AG04450 (cell line): ENCODE measurements around the gene NUCB1. TPM values are rescaled to one million over a fixed set of nuclear protein-coding genes. Genes with fewer than 3 reads are reported as not detected.

ENCODE experiments used
- CTCF ChIA-PET: fragments of 300-600, 350-600 bp; formaldehyde crosslinking; extraction: SDS; loops from one replicate; lab custom pipeline; 2022; ENCODE audit warnings: antibody characterized with exemption, inconsistent platforms; lab: Charles Lee
- POLR2A ChIA-PET: fragments of 350-600 bp; formaldehyde crosslinking; extraction: SDS; loops from one replicate; lab custom pipeline; 2021; ENCODE audit warnings: antibody characterized with exemption, inconsistent platforms; lab: Yijun Ruan, JAX
- DNase-seq: peaks from one replicate; pipeline ENCODE4 v3.0.0-alpha.2; 2011; ENCODE audit warnings: low read depth, low spot score
- H3K27ac ChIP-seq: one replicate; pipeline ENCODE4 v1.5.1; 2012; ENCODE audit warnings: low read depth, low read length, control low read depth
- H3K27me3 ChIP-seq: one replicate; pipeline ENCODE4 v1.6.0; 2012; ENCODE audit warnings: low read length; ENCODE audit not compliant: control insufficient read depth, insufficient read depth
- H3K4me3 ChIP-seq: 2 replicates; pipeline ENCODE4 v1.5.1; 2011; ENCODE audit warnings: mild to moderate bottlenecking, low read depth, low read length, control low read depth
- H3K9me3 ChIP-seq: 2 replicates; pipeline ENCODE4 v1.5.1; 2012; ENCODE audit warnings: low read length; ENCODE audit not compliant: control insufficient read depth, insufficient read depth
- polyA plus RNA-seq: library from polyadenylated mRNA; depleted of rRNA; stranded (reverse); fragments of >200 nt; gene quantifications from 2 replicates; pipeline ENCODE4 v1.2.3, GENCODE V29; 2011
- TF ChIP-seq, protein P1 (sequence below): IDR thresholded peaks from 2 replicates; pipeline ENCODE4 v1.5.1; 2011; ENCODE audit warnings: low read depth, low read length, control low read depth, inconsistent platforms

Gene NUCB1
- polyA plus RNA-seq, 1 experiment: 123 TPM

- no peaks in the 10 kb centered on the region; the same call in 1 of the 2 replicates for H3K9me3 ChIP-seq
- ChIA-PET CTCF (interaction anchor here (1.2 kb wide), 1 partner anchor 15 kb away, joined by 5 read pairs; no protein-coding TSS in a partner anchor), POLR2A (no interaction called here)
- TF ChIP-seq, protein P1, sequence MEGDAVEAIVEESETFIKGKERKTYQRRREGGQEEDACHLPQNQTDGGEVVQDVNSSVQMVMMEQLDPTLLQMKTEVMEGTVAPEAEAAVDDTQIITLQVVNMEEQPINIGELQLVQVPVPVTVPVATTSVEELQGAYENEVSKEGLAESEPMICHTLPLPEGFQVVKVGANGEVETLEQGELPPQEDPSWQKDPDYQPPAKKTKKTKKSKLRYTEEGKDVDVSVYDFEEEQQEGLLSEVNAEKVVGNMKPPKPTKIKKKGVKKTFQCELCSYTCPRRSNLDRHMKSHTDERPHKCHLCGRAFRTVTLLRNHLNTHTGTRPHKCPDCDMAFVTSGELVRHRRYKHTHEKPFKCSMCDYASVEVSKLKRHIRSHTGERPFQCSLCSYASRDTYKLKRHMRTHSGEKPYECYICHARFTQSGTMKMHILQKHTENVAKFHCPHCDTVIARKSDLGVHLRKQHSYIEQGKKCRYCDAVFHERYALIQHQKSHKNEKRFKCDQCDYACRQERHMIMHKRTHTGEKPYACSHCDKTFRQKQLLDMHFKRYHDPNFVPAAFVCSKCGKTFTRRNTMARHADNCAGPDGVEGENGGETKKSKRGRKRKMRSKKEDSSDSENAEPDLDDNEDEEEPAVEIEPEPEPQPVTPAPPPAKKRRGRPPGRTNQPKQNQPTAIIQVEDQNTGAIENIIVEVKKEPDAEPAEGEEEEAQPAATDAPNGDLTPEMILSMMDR: no peak
- H3K4me3 ChIP-seq: no peak overlapping the region
- DNase-seq: no peak
- no peak overlapping the region for H3K27ac ChIP-seq
- no peaks in the 10 kb centered on the region for H3K27me3 ChIP-seq
These were observed 43.2 kb upstream of the NUCB1 start for GRCh38 chr19:48856921-48857320.

DNA sequence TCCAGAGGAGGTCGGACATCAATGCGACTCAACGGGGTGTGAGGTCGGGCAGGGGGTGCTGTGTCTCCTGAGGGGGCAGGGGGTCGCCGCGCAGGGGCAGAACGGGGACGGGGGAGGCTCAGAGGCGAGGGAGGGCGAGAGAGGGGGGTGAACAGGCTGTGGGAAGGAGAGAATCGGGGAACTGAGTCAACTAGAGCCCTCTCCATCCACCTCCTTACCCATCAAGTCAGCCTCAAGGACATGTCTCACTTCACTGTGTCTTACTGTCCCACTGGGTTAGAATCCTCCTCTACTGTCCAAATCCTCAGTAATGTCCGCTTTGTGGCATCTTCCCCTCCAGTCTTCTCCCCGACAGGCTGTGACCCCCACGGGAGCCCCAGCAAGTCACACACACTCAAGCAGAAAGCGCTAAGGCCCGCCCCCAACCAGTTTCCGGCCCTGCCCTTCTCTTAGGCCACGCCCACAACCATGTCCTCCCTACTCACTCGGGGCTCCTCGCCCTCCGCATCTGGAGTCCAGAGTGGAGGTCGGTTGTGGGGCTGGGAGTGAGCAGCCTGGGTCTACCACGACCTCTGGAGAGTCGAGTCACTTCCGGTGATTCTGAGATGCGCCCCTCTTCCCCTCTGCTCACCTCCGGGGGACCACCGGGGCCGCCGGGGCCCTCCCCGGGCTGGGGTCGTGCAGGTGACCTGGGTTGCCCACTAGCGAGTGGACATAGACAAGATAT is 41.0 kb upstream of the NUCB1 start:
- no peak overlapping the region for H3K27ac ChIP-seq
- TF ChIP-seq, protein P1: no peak
- CTCF ChIA-PET: interaction anchor here (1.1 kb wide), 1 partner anchor 17 kb away, joined by 3 read pairs; no protein-coding TSS in a partner anchor
- no peak for DNase-seq
- H3K9me3 ChIP-seq: no peaks in the 10 kb centered on the region; the same call in 1 of the 2 replicates
- POLR2A ChIA-PET: no interaction called here
- H3K27me3 ChIP-seq: no peaks in the 10 kb centered on the region
- no peak overlapping the region for H3K4me3 ChIP-seq

DNA sequence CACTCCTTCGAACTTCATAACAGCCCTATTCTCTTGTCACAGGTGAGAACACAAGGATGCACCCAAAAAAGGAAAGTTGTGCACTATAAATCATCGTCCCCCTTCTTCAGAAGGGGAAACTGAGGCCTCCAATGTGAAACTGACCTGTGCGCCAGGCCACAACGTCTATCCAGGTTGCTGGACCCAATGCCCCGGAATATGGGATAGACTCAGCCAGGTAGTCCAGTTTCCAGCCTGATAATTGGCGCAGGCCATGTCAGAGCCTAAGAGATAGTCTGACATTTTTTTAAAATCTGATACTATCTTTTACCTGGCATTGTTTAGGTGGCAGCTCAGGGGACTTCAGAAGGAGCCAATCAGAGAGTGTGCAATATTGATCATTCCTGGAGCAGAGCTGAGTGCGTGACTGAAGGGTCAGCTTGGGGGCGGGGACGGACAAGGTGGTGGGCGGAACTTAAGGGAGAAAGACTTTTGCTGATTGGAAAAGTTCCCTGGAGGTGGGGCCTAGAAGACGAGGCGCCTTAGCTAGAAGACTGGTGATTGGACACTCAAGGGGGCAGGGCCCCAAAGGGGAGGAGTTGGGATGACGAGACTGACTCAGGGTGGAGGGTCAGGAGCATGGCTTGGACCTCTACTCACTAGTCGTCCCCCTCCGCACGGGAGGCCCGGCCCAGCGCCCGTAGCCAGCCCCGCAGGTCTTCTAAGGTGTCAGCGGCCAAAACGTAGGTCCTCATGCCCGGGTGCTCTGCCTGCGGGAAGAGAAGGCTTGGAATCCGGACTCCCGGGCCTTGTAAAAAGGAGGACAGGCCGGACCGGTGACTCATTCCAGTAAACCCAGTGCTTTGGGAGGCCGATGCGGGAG is 40.2 kb upstream of the NUCB1 start:
- H3K27me3 ChIP-seq: no peaks in the 10 kb centered on the region
- no peak overlapping the region for H3K4me3 ChIP-seq
- no peak for DNase-seq
- CTCF ChIA-PET: interaction anchor here (1.1 kb wide), 1 partner anchor 18 kb away, joined by 3 read pairs; no protein-coding TSS in a partner anchor
- H3K27ac ChIP-seq: no peak overlapping the region
- H3K9me3 ChIP-seq: no peaks in the 10 kb centered on the region; the same call in 1 of the 2 replicates
- POLR2A ChIA-PET: no interaction called here
- TF ChIP-seq, protein P1: no peak

DNA sequence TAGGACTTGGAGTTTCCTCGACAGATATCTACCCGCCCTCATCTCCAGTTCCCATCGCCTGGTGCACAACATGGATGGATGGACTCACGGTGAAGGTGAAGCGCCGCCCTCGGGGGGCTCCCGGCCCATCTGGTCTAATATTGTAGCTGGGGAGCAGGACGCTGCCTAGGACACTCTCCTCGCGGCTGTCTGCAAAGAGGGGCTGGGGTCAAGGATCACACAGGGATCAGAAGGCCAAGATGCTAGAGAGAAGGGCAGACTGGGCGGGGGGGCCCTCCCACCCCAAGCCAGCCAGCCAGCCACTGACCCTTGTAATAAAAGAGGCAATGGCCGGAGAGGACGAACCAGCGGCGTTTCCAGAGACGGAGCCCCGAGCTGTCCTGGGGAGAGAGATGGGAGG is 38.8 kb upstream of the NUCB1 start:
- no peak overlapping the region for H3K4me3 ChIP-seq
- ChIA-PET CTCF (interaction anchor here (0.9 to 1.3 kb wide), 3 partner anchors 17 to 74 kb away, joined by 3 read pairs; no protein-coding TSS in a partner anchor), POLR2A (no interaction called here)
- no peaks in the 10 kb centered on the region for H3K27me3 ChIP-seq
- DNase-seq: no peak
- H3K9me3 ChIP-seq: no peaks in the 10 kb centered on the region; the same call in 1 of the 2 replicates
- H3K27ac ChIP-seq: no peak overlapping the region
- TF ChIP-seq, protein P1: no peak

DNA sequence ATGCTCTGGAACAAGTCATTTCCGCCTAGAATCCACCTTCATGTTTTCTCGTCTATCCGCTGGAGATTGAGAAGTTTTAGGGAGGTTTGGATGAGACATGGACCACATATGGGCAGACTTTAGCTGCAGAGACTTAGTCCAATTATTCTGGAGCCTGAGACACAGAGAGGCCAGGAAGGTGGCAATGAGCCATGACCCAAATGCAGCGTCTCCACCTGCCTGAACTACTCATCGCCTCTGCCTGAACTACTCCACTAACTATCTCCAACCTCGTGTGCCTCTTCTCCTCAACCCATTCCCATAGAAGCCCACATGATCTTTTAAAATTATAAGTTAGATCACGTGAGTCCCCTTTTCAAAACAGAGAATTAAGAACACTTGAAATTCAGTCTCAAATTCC is 37.3 kb upstream of the NUCB1 start:
- no peak for DNase-seq
- CTCF ChIA-PET: no interaction called here
- Histone ChIP-seq H3K27me3 (no peaks in the 10 kb centered on the region), H3K4me3 (no peak overlapping the region), H3K27ac (no peak overlapping the region), H3K9me3 (no peaks in the 10 kb centered on the region; the same call in 1 of the 2 replicates)
- TF ChIP-seq, protein P1: no peak
- POLR2A ChIA-PET: no interaction called here
